Activated gamma-delta T cell treated with Interleukin-2 at 50 U/mL for 16 hours (primary cell): Measurements from ENCODE around the gene ITGA4.

ENCODE experiments used
- DNase-seq: peaks from one replicate; pipeline ENCODE4 v3.0.0-alpha.2; 2020

Gene ITGA4

GRCh38 chr2:181459621-181460021 is 2.4 kb downstream of the ITGA4 start:
- DNase-seq: no peak

- DNase-seq: peak; percentile 21
Observed at GRCh38 chr2:181461056-181461997, 4.1 kb downstream of the ITGA4 start.

GRCh38 chr2:181462033-181462432 is 4.8 kb downstream of the ITGA4 start:
- DNase-seq: no peak

- DNase-seq: no peak
Observed at GRCh38 chr2:181463588-181463987, 6.4 kb downstream of the ITGA4 start.

- DNase-seq: no peak
Observed at GRCh38 chr2:181464966-181465365, 7.8 kb downstream of the ITGA4 start.

- no peak for DNase-seq
Observed at GRCh38 chr2:181465676-181466375, 8.6 kb downstream of the ITGA4 start.

- peak; percentile 71 for DNase-seq
Observed at GRCh38 chr2:181466661-181467576, 9.7 kb downstream of the ITGA4 start.

GRCh38 chr2:181467966-181468707 is 11.0 kb downstream of the ITGA4 start:
- no peak for DNase-seq

- no peak for DNase-seq
Observed at GRCh38 chr2:181468811-181469210, 11.6 kb downstream of the ITGA4 start.

GRCh38 chr2:181471226-181471625 is 14.0 kb downstream of the ITGA4 start:
- no peak for DNase-seq

- no peak for DNase-seq
Observed at GRCh38 chr2:181471783-181472182, 14.6 kb downstream of the ITGA4 start.

- no peak for DNase-seq
Observed at GRCh38 chr2:181472990-181473389, 15.8 kb downstream of the ITGA4 start.

GRCh38 chr2:181474222-181474881 is 17.2 kb downstream of the ITGA4 start:
- DNase-seq: no peak

GRCh38 chr2:181483211-181483610 is 26.0 kb downstream of the ITGA4 start:
- no peak for DNase-seq

GRCh38 chr2:181483876-181484275 is 26.7 kb downstream of the ITGA4 start:
- no peak for DNase-seq

GRCh38 chr2:181484851-181485637 is 27.9 kb downstream of the ITGA4 start:
- no peak for DNase-seq

GRCh38 chr2:181485638-181485946 is 28.4 kb downstream of the ITGA4 start:
- DNase-seq: no peak

GRCh38 chr2:181499231-181499630 is 42.0 kb downstream of the ITGA4 start:
- DNase-seq: no peak

GRCh38 chr2:181500201-181500600 is 43.0 kb downstream of the ITGA4 start:
- no peak for DNase-seq

- no peak for DNase-seq
Observed at GRCh38 chr2:181515719-181516118, 58.5 kb downstream of the ITGA4 start.

- DNase-seq: no peak
Observed at GRCh38 chr2:181516992-181517391, 59.8 kb downstream of the ITGA4 start.
